CD4-positive, CD25-positive, alpha-beta regulatory T cell (primary cell): ENCODE results near the gene CCDC121. TPM values are rescaled to one million over a fixed set of nuclear protein-coding genes. Genes with fewer than 3 reads are reported as not detected.

Experiments used
- ATAC-seq, 2 donors: fragments of 150-1000 bp; cut with Tn5 transposase; one replicate each; pipeline ENCODE4 v1.10.0; 2021; ENCODE audit warnings: low read depth in 2 of 2, moderate number of reproducible peaks in 2 of 2, moderate library complexity in 1 of 2
- DNase-seq, 3 donors: peaks; one replicate each; pipeline versions ENCODE4 v3.0.0 to v3.0.0-alpha.2; 2012 to 2022; ENCODE audit warnings: mixed read lengths in 1 of 3
- H3K27ac ChIP-seq: one replicate; pipeline ENCODE4 v1.7.0; 2013; ENCODE audit warnings: mild to moderate bottlenecking, low read length; ENCODE audit not compliant: insufficient read depth, poor library complexity, severe bottlenecking
- H3K27me3 ChIP-seq: one replicate; pipeline ENCODE4 v1.7.0; 2013; ENCODE audit warnings: low read length; ENCODE audit not compliant: control insufficient read depth, insufficient read depth
- H3K36me3 ChIP-seq: one replicate; pipeline ENCODE4 v1.7.0; 2013; ENCODE audit warnings: mild to moderate bottlenecking, low read length, moderate library complexity; ENCODE audit not compliant: control insufficient read depth, insufficient read depth
- H3K4me1 ChIP-seq: 2 replicates; pipeline ENCODE4 v1.7.0; 2013; ENCODE audit warnings: mild to moderate bottlenecking, low read length; ENCODE audit not compliant: insufficient read depth, control insufficient read depth, poor library complexity, severe bottlenecking
- H3K4me3 ChIP-seq: one replicate; pipeline ENCODE4 v1.7.0; 2013; ENCODE audit warnings: low read depth, mild to moderate bottlenecking, low read length, moderate library complexity
- H3K9me3 ChIP-seq, 2 experiments: 1 replicate in 1 of 2; 2 replicates in 1 of 2; pipeline ENCODE4 v1.7.0; 2013; ENCODE audit warnings: low read length in 2 of 2, mild to moderate bottlenecking in 1 of 2, moderate library complexity in 1 of 2; ENCODE audit not compliant: control insufficient read depth in 2 of 2
- H3K27ac Mint-ChIP-seq, 3 donors: one replicate each; pipeline ENCODE4 v1.8.0; 2020 to 2022; ENCODE audit warnings: mild to moderate bottlenecking in 3 of 3, mixed read lengths in 3 of 3, moderate library complexity in 2 of 3
- H3K27me3 Mint-ChIP-seq: one replicate; pipeline ENCODE4 v1.8.0; 2022; ENCODE audit warnings: mild to moderate bottlenecking, mixed read lengths
- H3K36me3 Mint-ChIP-seq: one replicate; pipeline ENCODE4 v1.8.0; 2020; ENCODE audit warnings: mixed read lengths
- H3K4me1 Mint-ChIP-seq, 4 donors: one replicate each; pipeline ENCODE4 v1.8.0; 2020 to 2022; ENCODE audit warnings: mixed read lengths in 4 of 4, mild to moderate bottlenecking in 1 of 4
- H3K4me3 Mint-ChIP-seq, 4 donors: one replicate each; pipeline ENCODE4 v1.8.0; 2020 to 2022; ENCODE audit warnings: mild to moderate bottlenecking in 4 of 4, mixed read lengths in 4 of 4, moderate library complexity in 3 of 4
- H3K9me3 Mint-ChIP-seq, 7 donors: one replicate each; pipeline ENCODE4 v1.8.0; 2020 to 2022; ENCODE audit warnings: mixed read lengths in 7 of 7, mild to moderate bottlenecking in 3 of 7, moderate library complexity in 2 of 7
- polyA plus RNA-seq, 4 donors: library from polyadenylated mRNA; unstranded; fragments of 300-500 nt; fragmentation: Illumina TruSeq; gene quantifications; one replicate each; pipeline ENCODE4 v1.2.3, GENCODE V29; 2021
- total RNA-seq: library from RNA; stranded (reverse); gene quantifications from one replicate; pipeline ENCODE4 v1.2.3, GENCODE V29; 2022

The CCDC121 gene
- total and polyA plus RNA-seq, 5 donors from 2014 or later: 0.49 to 2.4 (median 0.79) TPM

DNA sequence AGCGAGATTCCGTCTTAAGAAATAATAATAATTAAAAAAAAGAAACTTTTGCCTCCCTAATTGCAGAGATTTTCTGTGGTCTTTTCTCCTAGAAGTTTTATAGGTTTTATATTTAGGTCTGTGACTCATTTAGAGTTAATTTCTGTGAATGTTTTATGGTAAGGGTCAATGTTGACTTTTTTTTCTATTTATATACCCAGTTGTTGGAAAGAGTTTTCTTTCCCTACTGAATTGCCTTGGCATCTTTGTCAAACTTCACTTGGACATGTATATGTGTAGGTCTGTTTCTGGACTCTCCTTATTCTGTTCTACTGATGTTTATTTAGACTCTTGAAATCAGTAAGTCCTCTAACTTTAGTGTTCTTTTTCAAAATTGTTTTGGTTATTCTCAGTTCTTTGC is 40.5 kb downstream of the CCDC121 start:
- Mint-ChIP-seq H3K27me3 (no peaks in the 10 kb centered on the region), H3K27ac (peak overlapping the region in 1 of 3 donors; percentile 24), H3K4me1 (peaks cover 43 to 62% (median 55%) of the 10 kb centered on the region in 4 donors), H3K36me3 (peaks cover 39% of the 10 kb centered on the region), H3K4me3 (peak overlapping the region in 2 of 4 donors; percentile 22 to 24), H3K9me3 (peaks cover 3 to 16% (median 11%) of the 10 kb centered on the region in 7 donors)
- ATAC-seq (no peak), DNase-seq (no peak)
- Histone ChIP-seq H3K4me3 (no peak overlapping the region), H3K27me3 (no peaks in the 10 kb centered on the region), H3K9me3 (peaks cover 12 to 14% of the 10 kb centered on the region in 2 experiments), H3K27ac (no peak overlapping the region), H3K36me3 (peaks cover 4% of the 10 kb centered on the region), H3K4me1 (peaks cover 41% of the 10 kb centered on the region)

DNA sequence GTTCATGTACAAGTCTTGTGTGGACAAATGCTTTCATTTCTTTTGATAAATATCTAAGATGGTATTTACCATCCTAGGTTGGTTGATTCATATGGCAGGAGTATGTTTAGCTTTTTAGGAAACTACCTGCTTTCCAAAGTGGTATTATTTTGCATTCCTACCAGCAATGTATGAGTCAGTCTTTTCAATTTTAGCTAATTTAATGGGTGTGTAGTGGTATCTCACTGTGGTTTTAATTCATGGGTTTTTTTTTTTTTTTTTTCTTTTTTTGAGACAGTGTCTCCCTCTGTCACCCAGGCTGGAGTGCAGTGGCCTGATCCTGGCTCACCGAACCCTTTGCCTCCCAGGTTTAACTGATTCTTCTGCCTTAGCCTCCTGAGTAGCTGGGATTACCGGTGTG is 41.8 kb downstream of the CCDC121 start:
- peak overlapping the region; percentile 50 to 98 (median 54) for H3K4me3 Mint-ChIP-seq
- peaks cover 46 to 73% (median 63%) of the 10 kb centered on the region in 4 donors for H3K4me1 Mint-ChIP-seq
- H3K36me3 Mint-ChIP-seq: peaks cover 39% of the 10 kb centered on the region
- H3K27me3 ChIP-seq: no peaks in the 10 kb centered on the region
- no peak overlapping the region for H3K4me3 ChIP-seq
- H3K9me3 Mint-ChIP-seq: peaks cover 3 to 15% (median 10%) of the 10 kb centered on the region in 7 donors
- peak overlapping the region in 1 of 3 donors; percentile 34 for H3K27ac Mint-ChIP-seq
- H3K27ac ChIP-seq: no peak overlapping the region
- DNase-seq (no peak), ATAC-seq (no peak)
- peaks cover 3% of the 10 kb centered on the region for H3K36me3 ChIP-seq
- peaks cover 50% of the 10 kb centered on the region for H3K4me1 ChIP-seq
- no peaks in the 10 kb centered on the region for H3K27me3 Mint-ChIP-seq
- H3K9me3 ChIP-seq: peaks cover 12 to 14% of the 10 kb centered on the region in 2 experiments

DNA sequence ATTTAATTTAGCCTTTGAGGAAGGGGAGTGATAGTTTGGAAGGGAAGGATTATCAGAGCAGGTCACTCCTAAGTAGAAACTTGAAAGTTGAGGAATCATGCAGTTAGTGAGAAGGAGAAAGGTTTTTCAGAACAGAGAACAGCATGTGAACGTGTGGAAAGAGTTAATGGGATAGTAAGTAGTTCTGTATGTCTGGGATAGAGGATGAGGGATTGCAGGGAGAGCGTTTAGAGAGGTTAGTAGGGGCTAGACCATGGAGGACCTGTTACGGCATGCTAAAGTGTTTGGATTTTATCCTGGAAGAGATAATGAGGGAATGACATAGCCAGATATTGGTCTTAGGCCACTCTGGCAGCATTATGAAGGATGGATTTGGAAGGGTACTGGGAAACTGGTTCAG is 44.2 kb downstream of the CCDC121 start:
- Histone ChIP-seq H3K27ac (no peak overlapping the region), H3K27me3 (no peaks in the 10 kb centered on the region), H3K4me1 (peaks cover 50% of the 10 kb centered on the region), H3K4me3 (peak overlapping the region; percentile 98), H3K9me3 (peaks cover 4% of the 10 kb centered on the region in 2 experiments), H3K36me3 (peaks cover 3% of the 10 kb centered on the region)
- Mint-ChIP-seq H3K4me3 (peak overlapping the region; percentile 96 to 99 (median 98)), H3K4me1 (peaks cover 42 to 74% (median 59%) of the 10 kb centered on the region in 4 donors), H3K9me3 (peaks cover 3 to 8% (median 4%) of the 10 kb centered on the region in 7 donors), H3K36me3 (peaks cover 26% of the 10 kb centered on the region), H3K27ac (peak overlapping the region; percentile 34 to 80 (median 48)), H3K27me3 (no peaks in the 10 kb centered on the region)
- DNase-seq (no peak), ATAC-seq (no peak)

DNA sequence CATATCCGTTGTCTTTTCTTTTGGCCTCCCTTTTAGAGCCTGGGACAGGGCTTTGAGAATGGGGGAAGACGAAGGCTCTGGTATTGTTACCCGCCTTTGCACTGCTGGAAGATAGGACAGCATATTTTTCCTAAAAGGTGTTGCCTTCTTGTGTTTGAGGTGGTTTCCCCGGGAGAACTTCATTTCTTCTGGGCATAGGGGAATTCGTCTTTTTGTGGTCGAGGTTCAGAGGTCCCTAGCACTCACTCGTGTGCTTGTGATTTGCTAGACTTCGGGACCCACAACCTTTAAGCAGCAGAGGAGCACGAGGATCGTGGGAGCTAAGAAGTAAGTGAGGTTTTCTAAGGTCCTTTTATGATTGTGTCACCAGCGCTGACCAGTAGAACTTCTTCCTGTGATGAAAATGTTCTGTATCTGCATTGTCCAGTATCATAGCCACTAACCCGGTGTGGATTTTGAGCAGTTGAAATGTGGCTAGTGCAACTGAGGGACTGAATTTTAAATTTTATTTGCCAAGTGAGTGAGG is 45.4 kb downstream of the CCDC121 start:
- peaks cover 22% of the 10 kb centered on the region for H3K36me3 Mint-ChIP-seq
- peak overlapping the region; percentile 98 for H3K4me3 ChIP-seq
- peaks cover 50% of the 10 kb centered on the region for H3K4me1 ChIP-seq
- peaks cover 35 to 69% (median 51%) of the 10 kb centered on the region in 4 donors for H3K4me1 Mint-ChIP-seq
- peak overlapping the region; percentile 96 to 98 (median 98) for H3K27ac Mint-ChIP-seq
- no peak for DNase-seq
- H3K9me3 ChIP-seq: peaks cover 0 to 2% of the 10 kb centered on the region in 2 experiments
- ATAC-seq: no peak
- no peaks in the 10 kb centered on the region for H3K27me3 Mint-ChIP-seq
- H3K27ac ChIP-seq: peak overlapping the region; percentile 78
- H3K36me3 ChIP-seq: no peaks in the 10 kb centered on the region
- H3K9me3 Mint-ChIP-seq: peaks cover under 1 to 9% (median 5%) of the 10 kb centered on the region in 7 donors
- peak overlapping the region; percentile 96 to 99 (median 98) for H3K4me3 Mint-ChIP-seq
- H3K27me3 ChIP-seq: no peaks in the 10 kb centered on the region

DNA sequence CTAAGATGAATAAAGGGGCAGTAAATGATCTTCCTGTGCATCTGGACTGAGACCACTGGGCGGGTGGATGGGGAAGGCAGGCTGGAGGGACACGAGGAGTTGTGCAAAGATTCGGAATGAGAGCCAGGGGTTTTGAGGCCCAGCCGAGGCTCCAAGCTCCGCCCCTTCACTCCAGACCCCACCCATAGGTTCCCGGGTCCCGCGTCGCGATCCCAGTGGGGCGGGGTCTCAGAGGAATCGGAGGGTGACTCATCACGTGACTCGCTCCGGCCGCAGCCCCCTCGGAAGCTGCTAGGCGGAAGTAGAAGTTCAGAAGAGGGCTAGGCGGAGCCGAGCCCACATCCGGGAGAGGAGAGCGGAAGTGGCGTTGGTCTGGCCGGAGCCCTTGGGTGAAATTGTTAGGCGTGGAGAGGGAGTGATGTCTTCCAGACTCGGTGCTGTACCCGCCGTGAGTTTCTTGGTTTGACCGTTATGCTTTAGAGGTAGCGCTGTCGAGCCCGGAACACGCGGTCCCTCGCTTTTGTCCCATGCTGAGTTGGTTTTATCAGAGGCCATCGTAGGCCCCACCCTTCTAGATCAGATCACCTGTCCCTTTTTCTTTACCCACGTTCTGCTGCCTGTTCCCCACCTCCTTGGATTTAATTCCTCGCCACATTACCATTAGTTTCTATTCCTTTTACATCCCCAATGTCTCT is 46.0 kb downstream of the CCDC121 start, which contains the start of gene ZNF512:
ZNF512 (plus strand) TSS at position 348 of the 695 bp plus-strand sequence; CDS start at position 419, 71 bp downstream.
- peak within 1 kb of the TSS; percentile 96 to 98 (median 98) for H3K27ac Mint-ChIP-seq
- peak within 1 kb of the TSS; percentile 78 for H3K27ac ChIP-seq
- ATAC-seq: peak; percentile 85
- H3K4me1 Mint-ChIP-seq: peaks cover 29 to 62% (median 45%) of the 10 kb centered on the region in 4 donors
- H3K27me3 ChIP-seq: no peaks in the 10 kb centered on the region
- H3K4me1 ChIP-seq: peaks cover 50% of the 10 kb centered on the region
- H3K36me3 Mint-ChIP-seq: peaks cover 19% of the 10 kb centered on the region
- peaks cover 0 to 2% of the 10 kb centered on the region in 2 experiments for H3K9me3 ChIP-seq
- peak within 1 kb of the TSS; percentile 98 for H3K4me3 ChIP-seq
- H3K9me3 Mint-ChIP-seq: peaks cover 0 to 10% (median 5%) of the 10 kb centered on the region in 7 donors
- H3K36me3 ChIP-seq: no peaks in the 10 kb centered on the region
- H3K27me3 Mint-ChIP-seq: no peaks in the 10 kb centered on the region
- H3K4me3 Mint-ChIP-seq: peak within 1 kb of the TSS; percentile 96 to 99 (median 98)
- DNase-seq: peak; percentile 74 to 92 (median 75)

DNA sequence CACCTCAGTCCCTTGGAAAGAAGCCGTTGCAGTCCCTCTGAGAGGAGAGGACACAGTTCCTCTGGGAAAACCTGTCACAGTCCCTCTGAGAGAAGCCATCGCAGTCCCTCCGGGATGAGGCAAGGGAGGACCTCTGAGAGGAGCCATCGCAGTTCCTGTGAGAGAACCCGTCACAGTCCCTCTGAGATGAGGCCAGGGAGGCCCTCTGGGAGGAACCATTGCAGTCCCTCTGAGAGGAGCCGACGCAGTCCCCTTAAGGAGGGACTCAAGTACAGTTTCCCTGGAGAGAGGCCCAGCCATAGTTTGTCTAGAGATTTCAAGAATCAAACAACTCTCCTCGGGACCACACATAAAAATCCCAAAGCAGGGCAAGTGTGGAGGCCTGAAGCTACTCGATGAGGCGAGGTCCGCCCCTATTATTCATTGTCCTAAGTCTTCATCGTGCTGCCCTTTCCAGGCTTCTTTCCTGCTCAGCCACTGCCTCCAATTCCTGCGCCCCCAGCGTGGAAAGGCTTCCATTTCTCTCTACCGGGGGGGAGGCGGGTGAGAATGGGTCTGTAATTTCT is 46.6 kb downstream of the CCDC121 start:
- ATAC-seq (no peak), DNase-seq (peak in 2 of 3 donors; percentile 5 to 8)
- peaks cover 47% of the 10 kb centered on the region for H3K4me1 ChIP-seq
- H3K27me3 ChIP-seq: no peaks in the 10 kb centered on the region
- H3K27ac Mint-ChIP-seq: peak overlapping the region; percentile 96 to 98 (median 98)
- H3K9me3 ChIP-seq: peaks cover 0 to 2% of the 10 kb centered on the region in 2 experiments
- H3K9me3 Mint-ChIP-seq: peaks cover 0 to 11% (median 9%) of the 10 kb centered on the region in 7 donors
- H3K4me3 ChIP-seq: peak overlapping the region; percentile 98
- H3K36me3 Mint-ChIP-seq: peaks cover 22% of the 10 kb centered on the region
- peak overlapping the region; percentile 78 for H3K27ac ChIP-seq
- no peaks in the 10 kb centered on the region for H3K27me3 Mint-ChIP-seq
- H3K4me3 Mint-ChIP-seq: peak overlapping the region; percentile 96 to 99 (median 98)
- H3K4me1 Mint-ChIP-seq: peaks cover 28 to 58% (median 43%) of the 10 kb centered on the region in 4 donors
- no peaks in the 10 kb centered on the region for H3K36me3 ChIP-seq

DNA sequence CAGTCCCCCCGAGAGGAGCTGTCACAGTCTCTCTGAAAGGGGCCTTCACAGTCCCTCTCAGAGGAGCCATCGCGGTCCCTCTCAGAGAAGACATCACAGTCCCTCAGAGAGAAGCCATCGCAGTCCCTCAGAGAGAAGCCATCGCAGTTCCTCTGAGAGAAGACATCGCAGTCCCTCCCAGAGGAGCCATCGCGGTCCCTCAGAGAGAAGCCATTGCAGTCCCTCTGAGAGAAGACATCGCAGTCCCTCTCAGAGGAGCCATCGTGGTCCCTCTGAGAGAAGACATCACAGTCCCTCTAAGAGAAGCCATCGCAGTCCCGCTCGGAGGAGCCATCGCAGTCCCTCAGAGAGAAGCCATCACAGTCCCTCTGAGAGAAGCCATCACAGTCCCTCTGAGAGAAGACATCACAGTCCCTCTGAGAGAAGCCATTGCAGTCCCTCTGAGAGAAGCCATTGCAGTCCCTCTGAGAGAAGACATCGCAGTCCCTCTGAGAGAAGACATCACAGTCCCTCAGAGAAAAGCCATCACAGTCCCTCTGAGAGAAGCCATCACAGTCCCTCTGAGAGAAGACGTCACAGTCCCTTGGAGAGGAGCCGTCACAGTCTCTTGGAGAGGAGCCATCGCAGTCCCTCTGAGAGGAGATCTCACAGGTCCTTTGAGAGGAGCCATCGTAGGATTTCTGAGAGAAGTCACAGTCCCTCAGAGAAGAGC is 47.2 kb downstream of the CCDC121 start:
- Mint-ChIP-seq H3K27ac (peak overlapping the region in 2 of 3 donors; percentile 98), H3K4me1 (peaks cover 25 to 52% (median 39%) of the 10 kb centered on the region in 4 donors), H3K4me3 (peak overlapping the region; percentile 96 to 99 (median 98)), H3K9me3 (peaks cover 0 to 17% (median 9%) of the 10 kb centered on the region in 7 donors), H3K27me3 (no peaks in the 10 kb centered on the region), H3K36me3 (peaks cover 17% of the 10 kb centered on the region)
- H3K4me1 ChIP-seq: peaks cover 41% of the 10 kb centered on the region
- ATAC-seq (no peak), DNase-seq (peak in 1 of 3 donors; percentile 3)
- no peaks in the 10 kb centered on the region for H3K36me3 ChIP-seq
- H3K9me3 ChIP-seq: peaks cover 0 to 3% of the 10 kb centered on the region in 2 experiments
- no peak overlapping the region for H3K4me3 ChIP-seq
- H3K27me3 ChIP-seq: no peaks in the 10 kb centered on the region
- H3K27ac ChIP-seq: peak overlapping the region; percentile 78
